Heart left ventricle (tissue), 16 donors: Measurements from ENCODE around the gene ALOX12. TPM values are rescaled to one million over a fixed set of nuclear protein-coding genes. Genes with fewer than 3 reads are reported as not detected.

Experiments used
- ATAC-seq, 4 donors: fragments of 200-7000 bp; cut with Tn5 transposase; one replicate each; pipeline ENCODE4 v1.9.1; 2020 to 2022; ENCODE audit warnings: moderate library complexity in 4 of 4, mild to moderate bottlenecking in 3 of 4, moderate number of reproducible peaks in 1 of 4
- DNase-seq, 5 donors: peaks; one replicate each; pipeline ENCODE4 v3.0.0-alpha.2; 2020
- H3K27ac ChIP-seq, 12 donors: fragments of 200-600 bp; sonication (generic) in 4 of 12; one replicate each; pipeline versions ENCODE4 v1.5.0 to v1.8.0; 2016 to 2022; ENCODE audit warnings: mild to moderate bottlenecking in 2 of 12
- H3K27me3 ChIP-seq, 9 donors: fragments of 200-600 bp; sonication (generic) in 2 of 9; one replicate each; pipeline versions ENCODE4 v1.5.1 to v1.8.0; 2016 to 2022; ENCODE audit warnings: mild to moderate bottlenecking in 3 of 9
- H3K36me3 ChIP-seq, 9 donors: fragments of 200-600 bp; sonication (generic) in 2 of 9; one replicate each; pipeline versions ENCODE4 v1.5.0 to v1.8.0; 2018 to 2022; ENCODE audit warnings: mild to moderate bottlenecking in 2 of 9
- H3K4me1 ChIP-seq, 12 donors: fragments of 200-600 bp; sonication (generic) in 4 of 12; one replicate each; pipeline versions ENCODE4 v1.5.0 to v1.8.0; 2016 to 2022; ENCODE audit warnings: mild to moderate bottlenecking in 3 of 12
- H3K4me3 ChIP-seq, 12 donors: fragments of 200-600 bp; sonication (generic) in 4 of 12; one replicate each; pipeline versions ENCODE4 v1.5.0 to v1.8.0; 2017 to 2022; ENCODE audit warnings: mild to moderate bottlenecking in 9 of 12, moderate library complexity in 4 of 12
- H3K9me3 ChIP-seq, 12 donors: fragments of 200-600 bp; sonication (generic) in 4 of 12; one replicate each; pipeline versions ENCODE4 v1.5.0 to v1.8.0; 2016 to 2022; ENCODE audit warnings: mild to moderate bottlenecking in 1 of 12
- CTCF ChIP-seq, 12 donors: fragments of 200-600 bp; sonication (generic) in 4 of 12; IDR thresholded peaks; one replicate each; pipeline versions ENCODE4 v1.5.0 to v1.8.0; 2018 to 2022; ENCODE audit warnings: antibody characterized with exemption in 12 of 12, mild to moderate bottlenecking in 5 of 12
- POLR2A ChIP-seq, 2 donors: fragments of 450-650 bp; IDR thresholded peaks; one replicate each; pipeline ENCODE4 v1.6.1; 2017; ENCODE audit warnings: antibody characterized with exemption in 2 of 2, mild to moderate bottlenecking in 2 of 2, moderate library complexity in 2 of 2
- WGBS, 4 donors: extraction: QIAGEN DNeasy Blood & Tissue Kit in 2 of 4; methylation state at CpG; one replicate each; pipeline versions ENCODE4 v1.1.5 to v1.1.7; 2013 to 2018; 5-methylcytosine and 5-hydroxymethylcytosine counted together
- intact Hi-C, 10 donors: fragments of 100-400 bp; cut with DNase I; formaldehyde crosslinking; loops; one replicate each; pipeline versions ENCODE4 v1.11.1 to v1.14.2; 2022
- polyA plus RNA-seq, 2 donors: library from polyadenylated mRNA; stranded (reverse); fragments of 200-250 nt; gene quantifications; one replicate each; pipeline ENCODE4 v1.2.3, GENCODE V29; 2013
- total RNA-seq, 9 donors: library from RNA; depleted of rRNA in 2 of 9; stranded (reverse); fragments of >200 nt in 2 of 9; fragmentation: NEBNext Ultra II Directional in 3 of 9; extraction: Animal tissue kit (Norgen Biotek cat#: 25700) in 3 of 9; gene quantifications; one replicate each; pipeline versions ENCODE4 v1.1.0 to v1.2.4, GENCODE V29; 2016 to 2023
- donor health status: ischemic (EF 13 %, LVEDD 7.1; RV severe dilation, severe dysfunction).
- donor health status: healthy with polysubstance abuse.
- donor health status: DM: no; HTN: yes; CAD: no.
- donor health status: DM: no; HTN: no; CAD: no.
- donor health status: ischemic (EF 25% LVEDD 6.9; RV normal size, moderate dysfunction).
- donor health status: ischemic (EF 25% LVEDD 5.7; RV mildly dilated, moderate dysfunction).
- donor health status: healthy.
- donor health status: DM: yes; HTN: yes; CAD: no.
- donor health status: ischemic (EF 35%, LVEDD 5.7; RV mildly dilated, moderate dysfunction).
- donor health status: nonischemic (EF 11% LVEDD 7.7; RV severe dilation, severe dysfunction).
- donor health status: DM: yes; HTN: yes; CAD: no.
- donor health status: PGD.
- donor health status: ischemic (EF 29% LVEDD 5.4; RV normal size, mild dysfunction).
- donor health status: nonischemic (EF 23%, LVEDD 6.1; RV moderate dilation, normal function).

ALOX12 gene
- total and polyA plus RNA-seq, 11 donors: 0.44 TPM; not detected in 10

DNA sequence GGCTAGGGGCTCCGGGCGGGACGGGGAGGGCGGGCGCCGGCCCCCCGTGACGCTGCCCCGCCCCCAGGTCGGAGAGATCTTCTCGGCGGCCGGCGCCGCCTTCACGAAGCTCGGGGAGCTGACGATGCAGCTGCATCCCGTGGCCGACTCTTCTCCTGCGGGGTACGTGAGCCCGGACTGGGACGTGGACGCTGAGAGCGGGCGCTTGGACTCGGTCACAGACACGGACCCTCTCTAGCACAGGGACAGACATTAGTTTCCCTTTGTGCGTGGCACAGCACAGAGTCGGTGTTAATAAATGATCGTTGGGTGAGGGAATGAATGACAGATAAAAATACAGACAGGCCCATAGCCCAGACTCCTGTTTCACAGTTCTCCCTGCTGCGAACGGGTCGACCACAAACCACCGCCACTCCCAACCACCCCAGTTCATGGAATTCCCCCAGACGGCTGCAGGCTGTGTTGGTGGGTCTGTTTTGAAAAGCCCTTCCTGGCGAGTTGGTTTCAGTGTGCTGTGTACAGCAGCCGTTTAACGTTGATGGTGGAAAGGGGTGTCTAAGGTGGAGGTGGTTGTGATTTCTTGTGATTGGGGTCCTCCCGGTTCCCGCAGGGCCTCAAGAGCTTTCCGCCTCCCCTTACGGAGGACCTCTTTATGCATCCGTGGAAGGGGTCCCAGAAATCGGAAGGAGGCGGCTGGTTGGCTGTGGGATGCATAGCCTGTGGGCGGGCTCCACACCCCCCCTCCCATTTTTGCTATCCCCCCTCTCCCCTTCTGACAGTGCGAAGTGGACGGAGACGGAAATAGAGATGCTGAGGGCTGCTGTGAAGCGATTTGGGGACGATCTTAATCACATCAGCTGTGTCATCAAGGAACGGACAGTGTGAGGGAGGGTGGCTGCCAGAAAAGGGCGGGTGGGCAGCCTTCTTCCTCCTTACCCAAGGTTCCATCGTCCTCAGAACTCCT is 19.4 kb downstream of the ALOX12 start:
- H3K4me3 ChIP-seq: peak overlapping the region; percentile 22 to 99 (median 89)
- H3K4me1 ChIP-seq: peaks cover 18 to 82% (median 60%) of the 10 kb centered on the region in 12 donors
- DNase-seq (no peak), ATAC-seq (no peak)
- H3K27ac ChIP-seq: peak overlapping the region; percentile 89 to 99 (median 97)
- intact Hi-C loops: loop anchor here in 2 of 10 donors (5.0 to 10.0 kb wide), 2 partner anchors 260 to 363 kb away; partner anchors contain the start of genes XAF1 (in 2 of the 2), C17orf100 (in 1 of the 2) and MED31 (in 1 of the 2)
- TF ChIP-seq POLR2A (IDR thresholded peaks at IDR 0.05) (peak in 1 of 2 donors; percentile 70), CTCF (IDR thresholded peaks at IDR 0.05) (peak in 3 of 12 donors; percentile 9 to 36 (median 17))
- H3K27me3 ChIP-seq: no peaks in the 10 kb centered on the region
- WGBS, 4 donors: 11 to 24% (median 14%) methylated on average over 27 to 56 of the region's 56 CpGs
- H3K36me3 ChIP-seq: peaks cover 0 to 17% (median 6%) of the 10 kb centered on the region in 9 donors
- H3K9me3 ChIP-seq: no peaks in the 10 kb centered on the region

DNA sequence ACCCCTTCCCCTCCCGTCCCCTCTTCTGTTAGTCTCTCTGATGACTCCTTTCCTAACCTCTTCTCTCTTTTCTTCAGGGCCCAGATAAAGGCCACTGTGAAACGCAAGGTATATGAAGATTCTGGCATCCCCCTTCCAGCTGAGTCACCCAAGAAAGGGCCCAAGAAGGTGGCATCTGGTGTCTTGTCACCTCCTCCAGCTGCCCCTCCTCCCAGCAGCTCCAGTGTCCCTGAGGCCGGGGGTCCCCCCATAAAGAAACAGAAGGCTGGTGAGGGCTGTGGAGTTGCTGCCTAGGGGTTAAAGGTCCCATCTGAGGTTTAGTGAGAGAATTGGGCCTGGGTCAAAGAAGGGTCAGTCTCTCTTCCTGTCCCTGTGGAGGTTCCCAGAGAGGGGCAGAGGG is 20.6 kb downstream of the ALOX12 start:
- H3K36me3 ChIP-seq: peaks cover 0 to 17% (median 6%) of the 10 kb centered on the region in 9 donors
- WGBS, 4 donors: 86 to 90% (median 87%) methylated on average over 3 of the region's 3 CpGs
- H3K4me3 ChIP-seq: no peak overlapping the region
- H3K4me1 ChIP-seq: peaks cover 15 to 82% (median 60%) of the 10 kb centered on the region in 12 donors
- H3K9me3 ChIP-seq: no peaks in the 10 kb centered on the region
- H3K27me3 ChIP-seq: no peaks in the 10 kb centered on the region
- DNase-seq (no peak), ATAC-seq (no peak)
- TF ChIP-seq CTCF (IDR thresholded peaks at IDR 0.05): no peak
- TF ChIP-seq POLR2A (IDR thresholded peaks at IDR 0.05): no peak
- peak overlapping the region in 11 of 12 donors; percentile 90 to 99 (median 97) for H3K27ac ChIP-seq
- intact Hi-C loops: loop anchor here in 2 of 10 donors (10.0 kb wide), 1 partner anchor 262 kb away; the partner anchor contains the start of gene XAF1 (in 2 of the 2)

DNA sequence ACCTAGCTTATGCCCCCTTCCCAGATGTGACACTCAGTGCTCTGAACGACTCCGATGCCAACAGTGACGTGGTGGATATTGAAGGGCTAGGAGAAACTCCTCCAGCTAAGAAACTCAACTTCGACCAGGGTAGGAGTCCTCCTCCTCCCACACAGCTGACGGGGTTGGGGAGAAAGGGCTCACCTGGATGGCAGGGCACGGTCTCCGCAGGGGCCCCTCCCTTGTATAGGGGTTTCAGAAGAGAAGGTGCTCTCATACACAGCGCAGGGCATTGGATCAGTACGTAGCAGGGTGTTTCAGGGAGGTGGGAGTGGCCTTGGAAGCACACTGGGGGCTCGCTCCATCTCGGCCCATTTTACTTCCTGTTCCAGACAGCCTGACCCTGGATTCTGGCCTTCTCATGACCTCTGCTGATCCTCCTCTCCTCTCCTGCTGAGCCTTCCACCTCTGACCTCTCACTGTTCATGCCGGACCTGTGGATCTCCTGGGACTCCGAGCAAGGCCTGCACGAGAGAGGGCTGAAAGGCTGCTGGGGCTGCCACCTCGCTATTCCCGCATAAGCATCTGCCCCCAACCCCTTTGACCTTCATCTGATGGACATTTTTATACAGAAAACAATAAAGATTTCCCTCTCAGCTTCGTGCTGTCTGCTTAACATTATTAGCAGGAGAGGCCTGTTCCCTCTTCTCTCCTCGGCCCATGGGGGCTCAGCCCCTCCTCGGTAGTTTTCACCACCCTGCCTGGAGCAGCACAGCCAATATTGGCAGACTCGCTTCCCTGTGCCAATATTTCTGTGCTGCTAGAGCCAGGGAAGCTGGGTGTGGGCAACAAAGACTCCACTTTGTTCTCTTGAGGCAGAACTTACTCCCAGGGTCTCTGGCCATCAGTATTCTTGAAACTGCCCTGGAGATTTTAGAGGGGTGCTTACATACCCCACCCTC is 21.3 kb downstream of the ALOX12 start:
- H3K27me3 ChIP-seq: peaks cover 0 to 6% (median 0%) of the 10 kb centered on the region in 9 donors
- no peaks in the 10 kb centered on the region for H3K9me3 ChIP-seq
- TF ChIP-seq CTCF (IDR thresholded peaks at IDR 0.05) (no peak), POLR2A (IDR thresholded peaks at IDR 0.05) (no peak)
- 70 to 80% (median 73%) methylated on average over 20 of the region's 20 CpGs for WGBS, 4 donors
- H3K36me3 ChIP-seq: peaks cover 0 to 17% (median 6%) of the 10 kb centered on the region in 9 donors
- H3K27ac ChIP-seq: peak overlapping the region; percentile 85 to 99 (median 97)
- DNase-seq: peak in 2 of 5 donors; percentile 40 to 46
- ATAC-seq: no peak
- peak overlapping the region in 7 of 12 donors; percentile 57 to 97 (median 74) for H3K4me3 ChIP-seq
- H3K4me1 ChIP-seq: peaks cover 18 to 84% (median 60%) of the 10 kb centered on the region in 12 donors
- intact Hi-C loops: loop anchor here in 2 of 10 donors (10.0 kb wide), 1 partner anchor 262 kb away; the partner anchor contains the start of gene XAF1 (in 2 of the 2)
